ENCODE measurements around the gene POLD2.

DNA sequence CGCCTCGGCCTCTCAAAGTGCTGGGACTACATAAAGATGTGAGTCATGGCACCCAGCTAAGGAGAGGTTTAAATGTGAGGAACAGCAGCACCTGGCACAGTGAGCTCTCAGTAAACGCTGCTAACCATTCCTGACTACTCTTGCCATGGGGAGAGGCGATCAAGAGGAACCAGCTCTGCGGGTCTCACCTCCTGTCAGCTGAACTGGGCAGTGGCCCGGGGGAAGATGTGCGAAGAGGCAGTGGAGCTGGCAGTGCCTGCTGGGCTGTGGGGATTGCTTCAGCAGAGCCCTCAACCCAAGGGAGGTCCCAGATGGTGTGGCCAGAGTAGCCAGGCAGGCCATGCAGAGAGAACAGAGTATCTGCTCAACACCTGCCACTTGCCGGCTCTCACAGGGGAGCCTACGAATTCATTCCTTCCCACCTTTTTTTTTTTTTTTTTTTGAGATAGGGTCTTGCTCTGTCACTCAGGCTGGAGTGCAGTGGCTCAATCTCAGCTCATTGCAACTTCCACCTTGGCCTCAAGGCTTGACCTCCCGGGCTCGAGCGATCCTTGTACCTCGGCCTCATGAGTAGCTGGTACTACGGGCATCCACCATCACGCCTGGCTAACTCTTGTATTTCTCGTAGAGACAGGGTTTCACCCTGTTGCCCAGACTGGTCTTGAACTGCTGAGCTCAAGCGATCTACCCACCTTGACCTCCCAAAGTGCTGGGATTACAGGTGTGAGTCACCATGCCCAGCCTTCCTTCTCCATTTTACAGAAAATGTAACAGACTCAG lies 47.9 kb downstream of the POLD2 start:
- TF ChIP-seq CTCF (conservative IDR thresholded peaks at IDR 0.05 in 1 of 2, IDR thresholded peaks at IDR 0.05 in 1 of 2; ENCODE audit: extremely low read depth in 1 of 2, insufficient read depth in 1 of 2, low read depth in 1 of 2, low read length in 2 of 2), result no peak
- no peak for TF ChIP-seq EZH2 (IDR thresholded peaks at IDR 0.05; ENCODE audit: borderline replicate concordance, low read length)

Measured in mammary epithelial cell (primary cell).